Measurements from ENCODE around the gene PTPRG.

PTPRG gene

GRCh38 chr3:61593446-61594029 lies 32.2 kb downstream of the PTPRG start:
- DNase-seq = no peak

- DNase-seq = no peak
Observed at GRCh38 chr3:61594144-61594963, 33.0 kb downstream of the PTPRG start.

GRCh38 chr3:61594964-61595285 lies 33.6 kb downstream of the PTPRG start:
- no peak for DNase-seq

- DNase-seq = no peak
Observed at GRCh38 chr3:61595288-61595687, 33.9 kb downstream of the PTPRG start.

GRCh38 chr3:61595826-61596225 lies 34.5 kb downstream of the PTPRG start:
- no peak for DNase-seq

- DNase-seq = no peak
Observed at GRCh38 chr3:61597906-61598305, 36.5 kb downstream of the PTPRG start.

- no peak for DNase-seq
Observed at GRCh38 chr3:61600195-61600594, 38.8 kb downstream of the PTPRG start.

GRCh38 chr3:61601831-61602230 lies 40.5 kb downstream of the PTPRG start:
- DNase-seq = no peak

GRCh38 chr3:61602466-61602865 lies 41.1 kb downstream of the PTPRG start:
- no peak for DNase-seq

- DNase-seq = no peak
Observed at GRCh38 chr3:61605589-61606175, 44.3 kb downstream of the PTPRG start.

- DNase-seq = no peak
Observed at GRCh38 chr3:61606196-61606595, 44.8 kb downstream of the PTPRG start.

- DNase-seq = no peak
Observed at GRCh38 chr3:61608072-61608471, 46.7 kb downstream of the PTPRG start.

- no peak for DNase-seq
Observed at GRCh38 chr3:61608711-61609110, 47.3 kb downstream of the PTPRG start.

- DNase-seq = no peak
Observed at GRCh38 chr3:61610316-61610715, 48.9 kb downstream of the PTPRG start.

GRCh38 chr3:61612211-61613194 lies 51.1 kb downstream of the PTPRG start:
- DNase-seq = no peak

- no peak for DNase-seq
Observed at GRCh38 chr3:61613666-61614065, 52.3 kb downstream of the PTPRG start.

GRCh38 chr3:61615643-61616042 lies 54.3 kb downstream of the PTPRG start:
- no peak for DNase-seq

- DNase-seq = no peak
Observed at GRCh38 chr3:61616586-61616985, 55.2 kb downstream of the PTPRG start.

- peak; percentile 53 for DNase-seq
Observed at GRCh38 chr3:61617041-61617440, 55.7 kb downstream of the PTPRG start.

- DNase-seq = no peak
Observed at GRCh38 chr3:61617651-61618050, 56.3 kb downstream of the PTPRG start.

GRCh38 chr3:61618231-61618630 lies 56.9 kb downstream of the PTPRG start:
- DNase-seq = no peak

GRCh38 chr3:61618871-61619270 lies 57.5 kb downstream of the PTPRG start:
- no peak for DNase-seq

- DNase-seq = no peak
Observed at GRCh38 chr3:61620073-61620472, 58.7 kb downstream of the PTPRG start.
